OCI-LY7 (cell line): ENCODE measurements around the gene VPS4B. TPM values are rescaled to one million over a fixed set of nuclear protein-coding genes. Genes with fewer than 3 reads are reported as not detected.

Experiments
- BruUV-seq: library from RNA; stranded (reverse); fragments of 400-500 nt; replicated peaks from 2 replicates; lab custom pipeline; 2021; lab: Mats Ljungman, UMichigan
- CTCF ChIA-PET: fragments of 300-600 bp; sonication (Branson Sonifier 250); formaldehyde crosslinking; loops from one replicate; lab custom pipeline; 2022; ENCODE audit warnings: antibody characterized with exemption; ENCODE audit not compliant: unreplicated experiment; lab: Charles Lee
- POLR2A ChIA-PET: fragments of 300-600 bp; sonication (Branson Sonifier 250); formaldehyde crosslinking; loops from one replicate; lab custom pipeline; 2022; ENCODE audit warnings: antibody characterized with exemption; lab: Charles Lee
- DNase-seq: peaks from one replicate; pipeline ENCODE4 v3.0.0-alpha.2; 2015; ENCODE audit warnings: low spot score
- H2AFZ ChIP-seq: fragments of 200-600 bp; sonication (generic), shearing (Covaris generic); 2 replicates; pipeline ENCODE4 v1.6.1; 2014; ENCODE audit warnings: mild to moderate bottlenecking, antibody characterized with exemption, low read length, moderate library complexity
- H3K27ac ChIP-seq: fragments of 200-600 bp; sonication (generic); 2 replicates; pipeline ENCODE4 v1.5.1; 2014; ENCODE audit warnings: mixed run types, low read depth, mild to moderate bottlenecking, moderate library complexity, low read length, inconsistent platforms; ENCODE audit not compliant: poor library complexity, severe bottlenecking
- H3K36me3 ChIP-seq: fragments of 200-600 bp; sonication (generic); 2 replicates; pipeline ENCODE4 v1.6.1; 2014; ENCODE audit warnings: mild to moderate bottlenecking, antibody characterized with exemption, low read length, moderate library complexity, mixed read lengths; ENCODE audit not compliant: insufficient read depth
- H3K4me1 ChIP-seq: fragments of 200-600 bp; sonication (generic); 2 replicates; pipeline ENCODE4 v1.5.1; 2014; ENCODE audit warnings: mild to moderate bottlenecking, low read length; ENCODE audit not compliant: insufficient read depth, poor library complexity, severe bottlenecking
- H3K4me2 ChIP-seq: fragments of 200-600 bp; sonication (generic); 2 replicates; pipeline ENCODE4 v1.6.1; 2014; ENCODE audit warnings: mild to moderate bottlenecking, low read length
- H3K4me3 ChIP-seq: fragments of 200-600 bp; sonication (generic); 2 replicates; pipeline ENCODE4 v1.5.1; 2014; ENCODE audit warnings: mild to moderate bottlenecking, low read depth, low read length; ENCODE audit not compliant: poor library complexity, severe bottlenecking
- H3K79me2 ChIP-seq: fragments of 200-600 bp; sonication (generic); 2 replicates; pipeline ENCODE4 v1.6.1; 2016; ENCODE audit warnings: low read depth, mild to moderate bottlenecking, low read length, moderate library complexity, mixed read lengths; ENCODE audit not compliant: insufficient read depth
- H3K9me2 ChIP-seq: fragments of 200-600 bp; sonication (generic); 2 replicates; pipeline ENCODE4 v1.6.1; 2016; ENCODE audit warnings: mild to moderate bottlenecking, low read length, mixed read lengths; ENCODE audit not compliant: insufficient read depth
- H3K9me3 ChIP-seq: fragments of 200-600 bp; sonication (generic); 2 replicates; pipeline ENCODE4 v1.6.1; 2014; ENCODE audit warnings: mild to moderate bottlenecking, mixed run types, low read length, mixed read lengths
- H4K20me1 ChIP-seq: fragments of 200-600 bp; sonication (generic); 2 replicates; pipeline ENCODE4 v1.6.1; 2014; ENCODE audit warnings: mild to moderate bottlenecking, antibody characterized with exemption, low read length, moderate library complexity, mixed read lengths; ENCODE audit not compliant: insufficient read depth
- EZH2phosphoT487 ChIP-seq: fragments of 200-600 bp; sonication (generic); IDR thresholded peaks from 2 replicates; pipeline ENCODE4 v1.6.1; 2018; ENCODE audit warnings: low read depth, borderline replicate concordance, mild to moderate bottlenecking, mixed run types, antibody characterized with exemption, low read length, moderate library complexity, mixed read lengths
- intact Hi-C: fragments of 100-400 bp; cut with micrococcal nuclease; formaldehyde crosslinking; loops from one replicate; pipeline ENCODE4 v1.10.0; 2022; ENCODE audit not compliant: unreplicated experiment
- total RNA-seq, 2 experiments: library from RNA; depleted of rRNA in 1 of 2; stranded (reverse); fragments of >200 nt in 1 of 2; shearing (Covaris generic) in 1 of 2; gene quantifications; 2 replicates each; pipeline ENCODE4 v1.2.3, GENCODE V29; 2014 to 2022
- TF ChIP-seq, protein P1 (sequence below): fragments of 200-600 bp; sonication (generic); conservative IDR thresholded peaks from 2 replicates; pipeline ENCODE4 v1.5.1; 2014; ENCODE audit warnings: mild to moderate bottlenecking, antibody characterized with exemption, low read length, moderate library complexity, mixed read lengths

VPS4B gene
- total RNA-seq, 2 experiments from 2014 or later, result 12.3 to 22.9 TPM

DNA sequence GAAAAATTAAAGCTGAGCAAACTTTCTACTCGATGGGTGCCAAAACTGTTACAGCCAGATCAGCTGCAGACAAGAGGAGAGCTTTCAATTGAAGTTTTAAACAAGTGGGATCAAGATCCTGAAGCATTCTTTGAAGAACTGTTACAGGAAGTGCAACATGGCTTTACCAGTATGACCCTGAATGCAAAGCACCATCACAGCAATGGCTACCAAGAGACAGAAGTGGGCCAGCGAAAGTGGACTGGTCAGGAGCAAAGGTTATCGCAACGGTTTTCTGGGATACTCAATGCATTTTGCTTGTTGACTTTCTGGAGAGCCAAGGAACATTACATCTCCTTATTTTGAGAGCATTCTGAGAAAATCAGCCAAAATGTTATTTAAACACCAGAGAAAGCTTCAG, 45.4 kb upstream of the VPS4B start:
- H3K27ac ChIP-seq, result no peak overlapping the region
- H3K4me2 ChIP-seq, result no peak overlapping the region
- H4K20me1 ChIP-seq, result no peaks in the 10 kb centered on the region
- intact Hi-C loops, result no loop called here
- H3K36me3 ChIP-seq, result no peaks in the 10 kb centered on the region
- no peaks in the 10 kb centered on the region for H3K9me2 ChIP-seq
- no peak for DNase-seq
- BruUV-seq, result no TSS peak
- TF ChIP-seq, protein P1, sequence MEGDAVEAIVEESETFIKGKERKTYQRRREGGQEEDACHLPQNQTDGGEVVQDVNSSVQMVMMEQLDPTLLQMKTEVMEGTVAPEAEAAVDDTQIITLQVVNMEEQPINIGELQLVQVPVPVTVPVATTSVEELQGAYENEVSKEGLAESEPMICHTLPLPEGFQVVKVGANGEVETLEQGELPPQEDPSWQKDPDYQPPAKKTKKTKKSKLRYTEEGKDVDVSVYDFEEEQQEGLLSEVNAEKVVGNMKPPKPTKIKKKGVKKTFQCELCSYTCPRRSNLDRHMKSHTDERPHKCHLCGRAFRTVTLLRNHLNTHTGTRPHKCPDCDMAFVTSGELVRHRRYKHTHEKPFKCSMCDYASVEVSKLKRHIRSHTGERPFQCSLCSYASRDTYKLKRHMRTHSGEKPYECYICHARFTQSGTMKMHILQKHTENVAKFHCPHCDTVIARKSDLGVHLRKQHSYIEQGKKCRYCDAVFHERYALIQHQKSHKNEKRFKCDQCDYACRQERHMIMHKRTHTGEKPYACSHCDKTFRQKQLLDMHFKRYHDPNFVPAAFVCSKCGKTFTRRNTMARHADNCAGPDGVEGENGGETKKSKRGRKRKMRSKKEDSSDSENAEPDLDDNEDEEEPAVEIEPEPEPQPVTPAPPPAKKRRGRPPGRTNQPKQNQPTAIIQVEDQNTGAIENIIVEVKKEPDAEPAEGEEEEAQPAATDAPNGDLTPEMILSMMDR, result no peak
- POLR2A ChIA-PET, result no interaction called here
- no peaks in the 10 kb centered on the region for H3K9me3 ChIP-seq
- no peak overlapping the region for H2AFZ ChIP-seq
- H3K4me3 ChIP-seq, result no peak overlapping the region
- no peaks in the 10 kb centered on the region for H3K79me2 ChIP-seq
- CTCF ChIA-PET, result no interaction called here
- H3K4me1 ChIP-seq, result no peaks in the 10 kb centered on the region

DNA sequence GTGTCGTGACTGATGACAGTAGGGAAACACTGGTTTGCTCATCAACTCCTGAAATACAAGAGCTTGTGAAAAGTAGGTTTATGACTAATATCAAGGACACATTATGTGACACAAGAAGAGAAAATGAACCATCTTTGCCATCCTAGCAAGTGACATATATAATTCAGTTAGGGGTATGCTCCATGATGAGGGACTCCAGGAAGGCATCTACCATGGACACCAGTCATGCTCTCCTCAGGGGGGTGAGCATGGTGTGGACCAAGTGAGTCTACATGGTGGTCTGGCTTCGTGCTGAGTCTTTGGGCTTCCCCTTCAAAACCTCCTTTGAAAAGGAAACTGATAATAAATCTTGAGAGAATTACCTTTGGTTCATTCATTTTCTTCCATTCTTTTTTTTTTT, 42.8 kb upstream of the VPS4B start:
- Histone ChIP-seq H3K4me2 (no peak overlapping the region), H3K4me3 (no peak overlapping the region), H3K27ac (no peak overlapping the region), H3K79me2 (no peaks in the 10 kb centered on the region), H3K9me3 (no peaks in the 10 kb centered on the region), H3K36me3 (no peaks in the 10 kb centered on the region), H3K9me2 (no peaks in the 10 kb centered on the region), H4K20me1 (no peaks in the 10 kb centered on the region), H2AFZ (no peak overlapping the region), H3K4me1 (no peaks in the 10 kb centered on the region)
- TF ChIP-seq, protein P1, result no peak
- no peak for TF ChIP-seq EZH2phosphoT487
- ChIA-PET POLR2A (no interaction called here), CTCF (no interaction called here)
- intact Hi-C loops, result no loop called here
- no TSS peak for BruUV-seq
- DNase-seq, result no peak

DNA sequence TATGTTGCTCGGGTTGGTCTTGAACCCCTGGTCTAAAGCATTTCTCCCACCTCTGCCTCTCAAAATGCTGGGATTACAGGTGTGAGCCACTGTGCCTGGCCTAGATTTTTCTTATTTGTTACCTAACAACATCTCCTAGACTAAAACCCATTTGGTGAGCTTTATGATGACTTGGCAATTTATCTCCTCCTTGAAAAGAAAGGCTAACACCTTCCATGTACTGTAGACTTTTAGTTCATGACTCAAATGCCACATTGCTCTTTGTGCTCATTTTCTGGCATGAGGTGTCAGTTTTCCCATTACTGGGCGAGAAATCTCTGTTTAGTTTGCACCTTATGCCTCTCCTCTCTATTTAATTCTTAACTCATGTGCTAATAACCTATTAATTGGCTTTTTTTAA, 42.2 kb upstream of the VPS4B start:
- intact Hi-C loops, result no loop called here
- H3K9me2 ChIP-seq, result no peaks in the 10 kb centered on the region
- no TSS peak for BruUV-seq
- CTCF ChIA-PET, result no interaction called here
- POLR2A ChIA-PET, result no interaction called here
- H3K4me1 ChIP-seq, result no peaks in the 10 kb centered on the region
- no peak overlapping the region for H3K27ac ChIP-seq
- H2AFZ ChIP-seq, result no peak overlapping the region
- no peaks in the 10 kb centered on the region for H3K36me3 ChIP-seq
- H3K4me2 ChIP-seq, result no peak overlapping the region
- no peak for DNase-seq
- no peak overlapping the region for H3K4me3 ChIP-seq
- H4K20me1 ChIP-seq, result no peaks in the 10 kb centered on the region
- H3K9me3 ChIP-seq, result no peaks in the 10 kb centered on the region
- no peaks in the 10 kb centered on the region for H3K79me2 ChIP-seq
- TF ChIP-seq EZH2phosphoT487, result no peak
- TF ChIP-seq, protein P1, result no peak
